ENCODE results near the gene CCDC177. TPM values are rescaled to one million over a fixed set of nuclear protein-coding genes. Genes with fewer than 3 reads are reported as not detected.

Gene CCDC177
- polyA plus RNA-seq, 3 donors, result not detected

DNA sequence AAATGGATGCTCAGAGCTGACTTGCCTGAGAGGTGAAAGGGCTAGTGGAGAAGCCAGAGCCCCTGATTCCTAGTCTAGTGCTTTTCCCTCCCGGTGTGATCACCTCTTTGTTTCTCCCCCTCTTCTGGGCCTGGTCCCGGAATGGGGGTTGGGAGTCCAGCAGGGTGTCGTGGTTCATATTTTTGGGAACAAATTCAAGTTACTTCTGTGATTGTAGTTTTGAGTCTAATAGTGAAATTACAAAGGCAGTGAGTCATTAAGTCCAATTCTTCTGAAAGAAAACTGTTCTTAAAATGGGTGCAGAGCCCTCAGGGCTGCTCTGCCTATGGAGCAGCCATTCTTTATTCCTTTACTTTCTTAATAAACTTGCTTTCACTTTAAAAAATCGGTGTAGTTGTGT, 44.3 kb upstream of the CCDC177 start:
- no CpG with 5 or more reads among the region's 4 CpGs for WGBS (ENCODE audit: insufficient coverage)
- TF ChIP-seq, protein P1, sequence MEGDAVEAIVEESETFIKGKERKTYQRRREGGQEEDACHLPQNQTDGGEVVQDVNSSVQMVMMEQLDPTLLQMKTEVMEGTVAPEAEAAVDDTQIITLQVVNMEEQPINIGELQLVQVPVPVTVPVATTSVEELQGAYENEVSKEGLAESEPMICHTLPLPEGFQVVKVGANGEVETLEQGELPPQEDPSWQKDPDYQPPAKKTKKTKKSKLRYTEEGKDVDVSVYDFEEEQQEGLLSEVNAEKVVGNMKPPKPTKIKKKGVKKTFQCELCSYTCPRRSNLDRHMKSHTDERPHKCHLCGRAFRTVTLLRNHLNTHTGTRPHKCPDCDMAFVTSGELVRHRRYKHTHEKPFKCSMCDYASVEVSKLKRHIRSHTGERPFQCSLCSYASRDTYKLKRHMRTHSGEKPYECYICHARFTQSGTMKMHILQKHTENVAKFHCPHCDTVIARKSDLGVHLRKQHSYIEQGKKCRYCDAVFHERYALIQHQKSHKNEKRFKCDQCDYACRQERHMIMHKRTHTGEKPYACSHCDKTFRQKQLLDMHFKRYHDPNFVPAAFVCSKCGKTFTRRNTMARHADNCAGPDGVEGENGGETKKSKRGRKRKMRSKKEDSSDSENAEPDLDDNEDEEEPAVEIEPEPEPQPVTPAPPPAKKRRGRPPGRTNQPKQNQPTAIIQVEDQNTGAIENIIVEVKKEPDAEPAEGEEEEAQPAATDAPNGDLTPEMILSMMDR (IDR thresholded peaks at IDR 0.05), result no peak
- Mint-ChIP-seq H3K4me1 (peaks cover 86% of the 10 kb centered on the region), H3K27ac (peak overlapping the region; percentile 8 to 77 (median 70)), H3K27me3 (ENCODE audit: low read depth in 3 of 3) (peaks cover 0 to 1% (median 0%) of the 10 kb centered on the region in 3 donors), H3K36me3 (peaks cover 20 to 33% of the 10 kb centered on the region in 2 donors), H3K9me3 (no peaks in the 10 kb centered on the region), H3K4me3 (peak overlapping the region in 1 of 2 donors; percentile 11)
- no peaks in the 10 kb centered on the region for H3K27me3 ChIP-seq (ENCODE audit: control insufficient read depth in 2 of 2, insufficient read depth in 2 of 2, low read length in 2 of 2)
- peaks cover 98% of the 10 kb centered on the region for H4K20me1 ChIP-seq (ENCODE audit: insufficient read depth, low read length)
- no peak overlapping the region for H2AFZ ChIP-seq (ENCODE audit: insufficient read depth, low read depth, low read length, poor library complexity, severe bottlenecking)
- peaks cover 0 to 4% of the 10 kb centered on the region in 2 donors for H3K36me3 ChIP-seq (replicated peaks in 1 of 2; ENCODE audit: control insufficient read depth in 1 of 2, insufficient read depth in 2 of 2, low read length in 2 of 2)
- DNase-seq, result no peak
- intact Hi-C loops (cut with micrococcal nuclease), result loop anchor here in 1 of 2 donors (5.0 kb wide), 1 partner anchor 83 kb away; no protein-coding TSS in a partner anchor
- no peak overlapping the region for H3K9ac ChIP-seq (ENCODE audit: insufficient read depth, low read length, poor library complexity, severe bottlenecking)
- peaks cover 80 to 82% of the 10 kb centered on the region in 2 donors for H3K4me1 ChIP-seq (ENCODE audit: control insufficient read depth in 1 of 2, insufficient read depth in 2 of 2, low read length in 2 of 2)
- peak overlapping the region in 1 of 2 donors; percentile 96 for H3K27ac ChIP-seq (ENCODE audit: low read depth in 1 of 2, low read length in 2 of 2)
- H3K79me2 ChIP-seq (ENCODE audit: insufficient read depth, low read length), result peaks cover 91% of the 10 kb centered on the region
- H3K9me3 ChIP-seq (replicated peaks in 1 of 2; ENCODE audit: control insufficient read depth in 1 of 2, insufficient read depth in 1 of 2, low read length in 2 of 2), result no peaks in the 10 kb centered on the region
- H3K4me3 ChIP-seq (replicated peaks in 1 of 3; ENCODE audit: low read depth in 2 of 3, low read length in 3 of 3), result no peak overlapping the region
- peak overlapping the region; percentile 12 for H3K4me2 ChIP-seq (replicated peaks; ENCODE audit: extremely low read depth, low read length, poor library complexity, severe bottlenecking)

DNA sequence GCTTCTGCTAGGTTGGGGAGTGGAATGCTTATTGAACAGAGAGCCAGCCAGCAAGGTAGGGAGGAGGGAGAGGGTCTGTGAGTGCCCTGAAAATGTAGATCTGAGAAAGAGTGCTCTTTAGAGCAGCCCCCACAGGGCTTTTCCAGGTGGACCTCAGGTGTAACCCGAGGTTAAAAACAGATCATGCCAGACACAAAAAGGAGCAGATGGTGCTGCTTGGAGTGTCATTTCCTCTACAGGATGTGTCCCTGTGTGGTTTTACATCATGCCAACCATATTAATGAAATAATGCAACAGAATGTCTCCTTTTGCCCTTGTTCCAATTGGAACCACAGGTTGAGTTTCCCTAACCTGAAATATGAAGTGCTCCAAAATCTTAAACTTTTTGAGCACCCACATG, 43.1 kb upstream of the CCDC177 start:
- Histone ChIP-seq H3K4me2 (replicated peaks; ENCODE audit: extremely low read depth, low read length, poor library complexity, severe bottlenecking) (no peak overlapping the region), H3K27ac (ENCODE audit: low read depth in 1 of 2, low read length in 2 of 2) (peak overlapping the region in 1 of 2 donors; percentile 96), H2AFZ (ENCODE audit: insufficient read depth, low read depth, low read length, poor library complexity, severe bottlenecking) (no peak overlapping the region), H3K9ac (ENCODE audit: insufficient read depth, low read length, poor library complexity, severe bottlenecking) (no peak overlapping the region), H3K9me3 (replicated peaks in 1 of 2; ENCODE audit: control insufficient read depth in 1 of 2, insufficient read depth in 1 of 2, low read length in 2 of 2) (no peaks in the 10 kb centered on the region), H3K79me2 (ENCODE audit: insufficient read depth, low read length) (peaks cover 91% of the 10 kb centered on the region), H3K4me1 (ENCODE audit: control insufficient read depth in 1 of 2, insufficient read depth in 2 of 2, low read length in 2 of 2) (peaks cover 90 to 92% of the 10 kb centered on the region in 2 donors), H3K27me3 (ENCODE audit: control insufficient read depth in 2 of 2, insufficient read depth in 2 of 2, low read length in 2 of 2) (no peaks in the 10 kb centered on the region), H3K36me3 (replicated peaks in 1 of 2; ENCODE audit: control insufficient read depth in 1 of 2, insufficient read depth in 2 of 2, low read length in 2 of 2) (peaks cover 0 to under 1% of the 10 kb centered on the region in 2 donors), H3K4me3 (replicated peaks in 1 of 3; ENCODE audit: low read depth in 2 of 3, low read length in 3 of 3) (no peak overlapping the region), H4K20me1 (ENCODE audit: insufficient read depth, low read length) (peaks cover 98% of the 10 kb centered on the region)
- H3K27ac Mint-ChIP-seq, result peak overlapping the region in 6 of 7 donors; percentile 35 to 100 (median 80)
- no peak overlapping the region for H3K4me3 Mint-ChIP-seq
- DNase-seq, result no peak
- intact Hi-C loops (cut with micrococcal nuclease), result loop anchor here in 1 of 2 donors (5.0 kb wide), 1 partner anchor 85 kb away; no protein-coding TSS in a partner anchor
- H3K9me3 Mint-ChIP-seq, result no peaks in the 10 kb centered on the region
- no CpG with 5 or more reads among the region's 1 CpG for WGBS (ENCODE audit: insufficient coverage)
- peaks cover 27 to 33% of the 10 kb centered on the region in 2 donors for H3K36me3 Mint-ChIP-seq
- peaks cover 94% of the 10 kb centered on the region for H3K4me1 Mint-ChIP-seq
- TF ChIP-seq, protein P1 (IDR thresholded peaks at IDR 0.05), result no peak
- H3K27me3 Mint-ChIP-seq (ENCODE audit: low read depth in 3 of 3), result peaks cover 0 to 1% (median 0%) of the 10 kb centered on the region in 3 donors
